Frontal cortex (tissue), 4 donors: ENCODE measurements around the gene PLEKHS1. TPM values are rescaled to one million over a fixed set of nuclear protein-coding genes. Genes with fewer than 3 reads are reported as not detected.
"Not testable (repeated sequence)": the region's sequence is repeated elsewhere in the genome, so short reads cannot be mapped to it uniquely, and the experiment has no call there.

Experiments used
- DNase-seq, 2 donors: peaks; one replicate each; pipeline ENCODE4 v3.0.0; 2012; ENCODE audit warnings: low spot score in 2 of 2
- FAIRE-seq: peaks from 2 replicates; lab custom pipeline; 2012; peaks lifted over from hg19 to GRCh38; lab: Jason Lieb, UNC
- total RNA-seq: library from RNA; depleted of rRNA; stranded (reverse); fragments of >200 nt; gene quantifications from one replicate; pipeline ENCODE4 v1.2.3, GENCODE V29; 2014
- donor health status: control.
- donor health status: control.
- donor health status: control.

Gene PLEKHS1
- total RNA-seq, 1 donor from 2014 or later: not detected

- FAIRE-seq: no peak
These were observed 12.5 kb upstream of the PLEKHS1 start for GRCh38 chr10:113739031-113739430.

DNA sequence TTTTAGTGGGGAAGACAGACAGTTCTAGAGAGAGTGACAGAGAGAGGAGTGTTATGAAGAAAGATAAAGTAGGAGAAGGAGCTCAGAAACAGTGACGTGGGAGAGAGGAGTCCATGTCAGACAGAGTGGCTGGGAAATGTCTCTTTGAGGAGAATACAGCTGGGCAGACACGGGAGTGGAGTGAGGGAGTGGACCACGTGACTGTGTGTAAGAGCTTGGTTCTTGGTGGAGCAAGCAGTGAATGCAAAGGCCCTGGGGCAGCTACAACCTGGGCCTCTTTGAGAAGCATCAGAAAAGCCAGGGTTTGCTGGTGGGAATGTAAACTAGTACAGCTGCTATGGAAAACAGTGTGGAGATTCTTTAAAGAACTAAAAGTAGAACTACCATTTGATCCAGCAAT lies 11.9 kb upstream of the PLEKHS1 start:
- FAIRE-seq (no peak), DNase-seq (no peak)

More at GRCh38 chr10:113739031-113739430, 12.5 kb upstream of the PLEKHS1 start:
- DNase-seq: no peak

GRCh38 chr10:113740850-113741249 lies 10.6 kb upstream of the PLEKHS1 start:
- DNase-seq (no peak), FAIRE-seq (no peak)

DNA sequence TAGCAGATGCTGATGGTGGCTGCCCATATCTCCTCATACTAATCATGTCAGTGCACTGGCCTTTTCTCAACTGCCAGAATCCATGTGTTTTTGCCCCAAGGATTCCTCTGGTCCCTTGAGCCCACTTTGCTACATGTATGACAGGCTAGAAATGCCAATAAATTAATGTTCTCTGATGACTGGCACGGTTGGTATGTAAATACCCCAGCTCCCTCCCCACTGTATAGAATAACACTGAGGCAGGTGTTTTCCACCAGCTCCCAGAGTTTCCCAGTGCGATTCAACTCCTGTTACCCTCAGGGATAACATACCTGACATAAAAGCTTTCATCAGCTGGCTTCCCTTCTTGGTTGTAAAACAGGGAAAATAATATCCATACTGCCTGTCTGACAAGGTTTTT lies 9.0 kb upstream of the PLEKHS1 start:
- FAIRE-seq (no peak), DNase-seq (no peak)

GRCh38 chr10:113743594-113743993 lies 7.9 kb upstream of the PLEKHS1 start:
- DNase-seq (no peak), FAIRE-seq (no peak)

DNA sequence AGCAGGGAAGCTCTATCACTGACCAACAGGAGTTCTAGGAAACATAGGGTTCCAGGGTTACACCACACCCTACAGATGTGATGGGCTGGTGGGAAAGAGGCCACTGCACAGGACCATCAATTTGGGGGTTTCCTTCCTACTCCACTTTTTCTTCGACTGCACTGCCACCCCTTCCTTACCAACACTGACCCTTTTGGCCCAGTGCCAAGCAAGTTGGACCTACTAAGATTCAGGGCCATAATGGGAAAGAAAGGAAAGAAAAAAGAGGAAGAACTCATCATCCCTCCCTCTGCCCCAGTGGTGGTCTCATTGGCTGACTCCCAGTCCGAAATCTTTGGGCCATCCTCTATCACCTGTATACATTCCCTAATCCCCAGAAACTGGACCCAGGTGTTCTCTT lies 6.1 kb upstream of the PLEKHS1 start:
- DNase-seq (no peak), FAIRE-seq (no peak)

DNA sequence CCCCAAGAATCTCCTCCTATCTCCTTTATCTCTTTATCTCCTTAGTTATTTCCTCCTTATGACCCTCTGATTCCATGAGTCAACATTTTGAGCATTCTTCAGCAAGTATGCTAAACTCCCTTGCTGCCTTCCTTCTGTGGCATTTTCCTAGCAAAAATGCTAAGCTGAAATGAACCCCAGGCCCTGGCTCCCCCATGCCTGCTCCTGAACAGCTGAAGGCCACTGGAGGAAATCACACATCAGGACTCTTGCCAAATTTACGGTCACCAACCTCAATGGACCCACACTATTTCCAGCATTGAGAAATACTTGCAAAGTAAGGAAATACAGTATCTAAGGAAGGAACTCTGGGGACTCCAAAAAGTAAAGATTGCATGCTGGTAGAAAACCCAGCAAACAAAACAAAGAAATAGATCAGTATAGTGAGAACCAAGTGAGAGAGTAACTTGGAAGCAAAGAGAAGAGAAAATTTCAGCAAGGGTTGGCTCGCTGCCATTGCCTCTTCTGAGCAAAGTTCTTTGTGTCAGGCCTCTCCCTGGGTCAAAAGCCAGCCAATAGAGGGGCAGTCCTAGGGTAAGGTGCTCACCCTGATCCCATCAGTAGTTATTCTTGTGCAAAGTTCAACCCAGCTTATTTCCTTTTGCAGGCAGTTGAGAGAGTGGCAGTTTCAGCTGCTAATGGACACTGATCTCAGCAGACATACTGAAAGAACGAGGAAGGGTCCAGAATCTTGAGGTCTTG lies 5.1 kb upstream of the PLEKHS1 start:
- FAIRE-seq (no peak), DNase-seq (no peak)

DNA sequence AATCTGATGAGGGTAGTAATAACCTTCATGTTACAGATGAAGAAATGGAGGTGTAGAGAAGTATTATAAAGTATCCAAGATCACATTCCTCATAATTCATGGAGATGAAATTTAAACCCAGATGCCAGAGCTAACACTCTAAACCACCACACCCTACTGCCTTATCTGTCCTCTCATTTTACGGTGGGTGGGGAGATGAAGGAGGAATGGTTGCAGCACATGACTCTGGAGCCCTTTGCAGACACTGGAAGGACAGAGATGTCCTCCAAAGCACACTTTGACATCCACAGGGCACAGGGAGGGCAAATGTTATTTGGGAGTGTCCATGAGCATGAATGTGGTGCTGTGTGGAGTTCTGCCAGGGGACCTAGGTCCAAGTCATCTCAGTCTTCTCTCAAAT lies 1.1 kb downstream of the PLEKHS1 start:
- DNase-seq (no peak), FAIRE-seq (no peak)

DNA sequence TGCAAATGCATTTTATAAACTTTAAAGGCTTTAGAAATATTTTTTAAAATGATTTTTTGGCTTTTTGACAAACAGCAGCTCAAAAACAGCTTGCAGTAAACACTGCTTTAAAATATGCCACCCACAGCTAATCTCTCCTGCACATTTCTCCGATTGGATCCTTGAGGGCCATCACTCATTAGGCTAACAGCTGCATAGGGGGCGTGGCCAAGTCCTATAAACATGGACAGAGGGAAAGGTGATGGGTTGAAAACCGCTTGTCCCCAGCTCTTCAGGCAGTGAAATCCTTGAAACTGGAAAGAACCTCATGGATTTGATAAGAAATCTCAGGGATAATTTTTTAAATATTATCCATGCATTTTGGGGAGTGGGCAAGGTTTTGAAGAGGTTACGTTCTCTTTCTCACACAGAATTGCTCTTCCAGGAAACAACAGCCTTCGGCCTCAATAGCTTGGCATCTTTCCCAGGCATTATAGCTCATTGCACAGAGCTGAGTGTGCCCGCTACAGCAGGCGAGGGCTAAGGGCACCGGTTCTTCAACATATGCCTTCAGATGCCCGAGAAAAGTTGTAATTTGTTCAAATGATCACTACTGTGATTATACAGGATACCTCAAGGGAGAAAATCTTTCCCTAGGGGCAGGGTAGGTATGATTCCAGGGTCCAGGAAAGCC lies 1.7 kb downstream of the PLEKHS1 start:
- DNase-seq (no peak), FAIRE-seq (no peak)

DNA sequence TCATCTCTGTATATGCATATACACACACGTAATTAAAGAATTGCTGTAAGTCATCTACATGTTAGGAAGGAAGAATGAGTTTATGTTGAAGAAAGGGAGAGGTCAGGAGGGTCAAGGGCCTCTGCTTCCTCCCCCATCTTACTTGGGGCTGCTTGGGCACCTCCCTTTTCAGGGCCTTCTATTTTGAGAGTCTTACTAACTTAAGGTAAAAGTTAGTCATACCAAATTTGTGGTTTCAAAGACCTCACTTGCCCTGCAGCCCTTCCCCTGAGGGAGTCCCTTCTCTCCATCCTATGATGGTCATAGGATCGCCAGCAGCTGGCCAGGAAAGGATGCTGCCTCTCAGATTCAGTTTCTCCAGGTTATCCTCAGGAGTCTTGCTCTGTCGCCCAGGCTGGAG lies 2.6 kb downstream of the PLEKHS1 start:
- DNase-seq (no peak), FAIRE-seq (no peak)

GRCh38 chr10:113754768-113755167 lies 3.3 kb downstream of the PLEKHS1 start:
- FAIRE-seq (no peak), DNase-seq (no peak)

- no peak for FAIRE-seq
- no peak for DNase-seq
These were observed 5.6 kb downstream of the PLEKHS1 start for GRCh38 chr10:113756940-113757543.

DNA sequence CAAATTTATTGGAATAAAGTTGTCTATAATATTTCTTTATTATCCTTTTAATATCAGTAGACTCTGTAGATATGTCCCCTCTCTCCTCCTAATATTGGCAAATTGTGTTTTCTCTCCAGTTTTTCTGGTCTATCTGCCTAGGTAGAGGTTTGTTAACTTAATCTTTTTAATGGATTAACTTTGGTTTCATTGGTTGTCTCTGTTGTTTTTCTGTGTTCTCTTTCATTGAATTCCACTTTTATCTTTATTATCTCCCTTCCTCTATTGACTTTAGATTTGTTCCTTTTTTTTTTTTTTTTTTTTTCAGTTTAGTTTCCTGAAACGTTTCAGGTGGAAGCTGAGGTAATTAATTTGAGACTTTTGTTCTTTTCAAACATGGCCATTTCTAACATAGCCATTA lies 10.6 kb downstream of the PLEKHS1 start:
- FAIRE-seq: peak; percentile 57
- DNase-seq: no peak

GRCh38 chr10:113764582-113764981 lies 13.1 kb downstream of the PLEKHS1 start:
- no peak for FAIRE-seq
- DNase-seq: no peak

- FAIRE-seq: no peak
- no peak for DNase-seq
These were observed 14.4 kb downstream of the PLEKHS1 start for GRCh38 chr10:113765910-113766309.

DNA sequence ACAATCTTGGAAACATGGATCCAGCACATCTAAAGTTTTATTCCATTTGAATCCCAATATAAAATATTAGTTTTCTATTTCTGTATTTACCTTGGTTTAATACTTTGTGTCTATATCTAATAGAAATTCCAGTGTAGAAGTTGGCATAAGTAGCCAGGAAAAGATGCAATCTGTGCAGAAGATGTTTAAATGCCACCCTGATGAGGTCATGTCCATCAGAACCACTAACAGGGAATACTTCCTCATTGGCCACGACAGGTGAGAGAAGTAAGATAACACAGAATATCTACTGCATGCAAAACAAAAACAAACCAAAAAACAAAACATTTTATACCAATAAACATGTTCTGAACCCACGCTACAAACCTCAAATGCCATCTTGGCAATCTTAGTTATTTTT lies 15.7 kb downstream of the PLEKHS1 start:
- DNase-seq (no peak), FAIRE-seq (no peak)

- FAIRE-seq: no peak
These were observed 18.9 kb downstream of the PLEKHS1 start for GRCh38 chr10:113770346-113770745.

DNA sequence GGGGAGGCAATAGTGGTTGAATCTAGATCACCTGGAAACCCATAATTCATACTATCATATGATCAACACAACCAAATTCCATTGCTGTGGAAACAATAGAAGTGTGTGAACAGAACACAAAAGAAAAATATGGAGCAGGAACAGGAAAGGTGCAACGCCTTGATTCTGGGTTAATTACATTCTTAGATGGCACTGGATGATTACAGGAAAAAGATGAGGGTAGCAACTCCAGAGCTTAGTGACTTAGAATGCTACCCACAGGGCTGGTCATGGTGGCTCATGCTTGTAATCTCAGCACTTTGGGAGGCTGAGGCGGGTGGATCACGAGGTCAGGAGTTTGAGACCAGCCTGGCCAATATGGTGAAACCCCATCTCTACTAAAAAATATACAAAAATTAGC lies 19.6 kb downstream of the PLEKHS1 start:
- not testable (repeated sequence) for DNase-seq, FAIRE-seq

More at GRCh38 chr10:113770346-113770745, 18.9 kb downstream of the PLEKHS1 start:
- DNase-seq: no peak

- FAIRE-seq: no peak
- no peak for DNase-seq
These were observed 24.3 kb downstream of the PLEKHS1 start for GRCh38 chr10:113775686-113776294.

DNA sequence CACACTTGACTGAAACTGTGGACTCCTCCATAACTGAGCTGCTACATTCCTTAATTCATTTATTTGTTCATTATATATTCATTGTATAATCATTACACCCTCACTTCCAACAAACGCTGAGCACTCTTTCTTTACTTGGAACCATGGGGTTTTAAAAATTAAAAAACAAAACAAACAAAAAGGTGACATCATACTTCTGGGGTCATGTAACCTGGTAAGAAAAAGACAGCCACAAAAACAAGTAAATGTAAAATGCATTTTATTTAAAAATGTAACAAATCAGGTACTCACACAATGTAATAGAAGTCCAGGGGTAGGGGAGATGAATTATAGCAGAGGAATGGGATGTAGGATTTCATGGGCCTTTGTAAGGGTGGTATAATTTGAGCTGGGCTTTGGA lies 25.1 kb downstream of the PLEKHS1 start:
- DNase-seq (no peak), FAIRE-seq (no peak)
